H7 (cell line): Measurements from ENCODE around the gene GH2. TPM values are rescaled to one million over a fixed set of nuclear protein-coding genes. Genes with fewer than 3 reads are reported as not detected.
"Not testable (repeated sequence)": the region's sequence is repeated elsewhere in the genome, so short reads cannot be mapped to it uniquely, and the experiment has no call there.

Experiments
- DNase-seq: peaks from one replicate; pipeline ENCODE4 v3.0.0; 2012
- H3K27me3 ChIP-seq: 2 replicates; pipeline ENCODE4 v1.6.0; 2011; ENCODE audit warnings: mild to moderate bottlenecking, low read length; ENCODE audit not compliant: control insufficient read depth, insufficient read depth
- H3K36me3 ChIP-seq: replicated peaks from 2 replicates; pipeline ENCODE4 v1.5.1; 2011; ENCODE audit warnings: low read length; ENCODE audit not compliant: control insufficient read depth, insufficient read depth
- H3K4me3 ChIP-seq: 2 replicates; pipeline ENCODE4 v1.5.1; 2011; ENCODE audit warnings: low read depth, mild to moderate bottlenecking, control low read depth, low read length, moderate library complexity; ENCODE audit not compliant: insufficient read depth
- total RNA-seq: library from RNA; depleted of rRNA; stranded (reverse); fragments of >200 nt; shearing (Covaris generic); gene quantifications from 2 replicates; pipeline ENCODE4 v1.2.3, GENCODE V29; 2014

The GH2 gene
- total RNA-seq, 1 experiment from 2014 or later: not detected

DNA sequence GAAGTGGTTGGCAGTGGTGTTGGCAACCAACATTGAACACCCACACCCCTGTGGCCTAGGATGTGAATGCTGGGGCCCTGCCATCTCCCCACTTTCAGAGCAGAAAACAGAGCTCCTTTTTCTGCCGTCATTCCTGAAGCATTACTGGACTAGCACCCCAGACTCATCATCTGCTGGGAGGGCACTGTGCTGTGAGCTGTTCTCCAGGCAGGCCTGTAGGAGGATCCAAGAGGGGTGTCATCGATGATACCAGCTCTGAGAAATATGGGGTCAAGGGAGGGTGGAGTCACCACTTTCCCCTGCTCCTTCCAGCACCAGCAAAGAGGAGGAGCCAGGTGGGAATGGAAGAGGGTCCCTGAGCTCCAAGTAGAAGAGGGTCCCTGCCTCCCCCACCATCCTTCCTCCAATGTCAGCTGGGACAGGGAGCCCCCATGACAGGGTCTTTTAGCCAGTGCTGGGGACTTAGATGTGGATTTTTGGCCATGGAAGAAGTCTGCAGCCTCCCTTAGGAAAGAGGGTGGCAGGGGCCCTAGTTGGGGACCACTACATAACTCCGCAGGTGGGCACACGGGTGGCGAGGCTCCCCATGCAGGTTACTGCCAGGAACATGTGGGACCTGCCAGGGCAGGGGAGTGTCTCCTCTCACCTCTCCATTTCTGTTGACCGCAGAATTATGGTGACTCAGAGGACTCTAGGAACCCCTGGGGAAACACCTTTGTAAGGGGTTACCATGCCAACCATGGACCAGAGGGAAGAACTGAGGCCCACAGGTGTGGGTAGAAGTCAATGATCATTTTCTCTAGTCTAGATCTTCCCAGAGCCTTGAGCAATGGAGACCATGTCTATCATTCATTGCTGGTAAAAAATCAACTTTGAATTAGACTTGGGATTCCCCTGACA is 17.4 kb upstream of the GH2 start:
- not testable (repeated sequence) for H3K4me3 ChIP-seq, H3K36me3 ChIP-seq, DNase-seq, H3K27me3 ChIP-seq

DNA sequence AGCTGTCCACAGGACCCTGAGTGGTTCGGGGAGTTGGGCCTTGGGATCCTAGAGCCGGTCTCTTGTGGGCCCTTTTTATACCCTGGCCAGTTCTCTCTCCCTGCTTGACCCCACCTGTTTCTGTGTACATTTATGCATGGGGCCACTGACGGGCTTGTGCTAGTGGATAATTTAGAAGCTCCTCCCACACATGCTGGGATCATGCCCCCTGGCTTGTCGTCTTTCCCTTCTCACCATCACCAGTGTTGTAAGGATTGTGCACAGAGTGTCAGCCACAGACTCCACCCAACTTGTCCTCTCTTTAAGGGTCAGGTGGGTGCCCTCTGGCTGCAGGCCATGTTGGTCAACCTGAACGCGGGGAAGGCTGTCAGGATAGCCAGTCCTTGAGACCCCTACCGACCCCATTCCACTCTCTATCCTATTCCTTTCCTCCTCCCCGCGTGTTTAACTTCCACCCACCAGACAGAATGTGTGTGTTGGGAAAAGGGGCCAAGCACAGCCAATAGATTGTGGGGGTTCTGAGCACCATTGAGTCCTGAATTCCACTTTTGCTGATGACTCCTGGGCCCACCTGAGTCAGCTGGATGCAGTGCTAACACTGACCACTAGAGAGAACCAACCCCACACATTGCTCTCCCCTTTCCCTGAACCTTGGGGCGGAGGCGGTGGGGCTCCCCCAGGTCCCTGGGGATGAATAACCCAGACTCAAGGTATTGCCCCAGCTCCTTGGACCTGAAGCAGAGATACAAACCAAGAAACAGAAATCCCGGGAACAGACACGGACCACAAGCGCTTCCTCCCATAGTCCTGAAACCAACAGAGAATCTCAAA is 15.0 kb upstream of the GH2 start, which contains the start of gene CSH1:
CSH1 (minus strand) TSS at position 51 of the 831 bp plus-strand sequence. CDS start 63 bp downstream, outside the sequence.
- H3K4me3 ChIP-seq, H3K36me3 ChIP-seq, DNase-seq, H3K27me3 ChIP-seq: not testable (repeated sequence)

DNA sequence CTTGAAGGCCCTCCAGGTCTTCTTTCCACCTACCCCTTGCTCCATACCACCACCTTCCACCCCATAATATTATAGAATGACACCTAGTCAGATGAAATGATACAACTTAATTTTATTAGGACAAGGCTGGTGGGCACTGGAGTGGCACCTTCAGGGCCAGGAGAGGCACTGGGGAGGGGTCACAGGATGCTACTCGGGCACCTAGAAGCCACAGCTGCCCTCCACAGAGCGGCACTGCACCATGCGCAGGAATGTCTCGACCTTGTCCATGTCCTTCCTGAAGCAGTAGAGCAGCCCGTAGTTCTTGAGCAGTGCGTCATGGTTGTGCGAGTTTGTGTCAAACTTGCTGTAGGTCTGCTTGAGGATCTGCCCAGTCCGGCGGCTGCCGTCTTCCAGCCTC is 13.1 kb upstream of the GH2 start:
- not testable (repeated sequence) for DNase-seq, H3K4me3 ChIP-seq, H3K27me3 ChIP-seq, H3K36me3 ChIP-seq

DNA sequence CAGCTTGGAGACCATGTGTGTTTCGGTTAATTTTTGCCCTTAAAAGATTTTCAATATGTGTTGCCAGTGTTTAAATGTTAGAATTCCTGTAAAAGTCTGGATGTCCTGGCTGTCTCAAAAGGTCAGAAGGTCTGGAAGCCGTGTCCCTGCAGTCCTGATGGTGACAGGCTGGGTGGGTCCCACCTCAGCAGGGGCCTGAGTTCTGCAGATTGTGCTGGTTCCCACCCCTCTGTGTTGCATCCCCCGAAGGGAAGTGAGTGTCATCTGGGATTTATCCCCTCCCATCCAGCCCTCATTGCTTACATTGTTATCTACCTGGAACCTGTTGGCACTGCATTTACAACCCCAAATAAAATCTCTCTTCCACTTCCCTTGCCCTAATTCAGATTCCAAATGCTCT is 12.3 kb upstream of the GH2 start:
- H3K36me3 ChIP-seq, H3K27me3 ChIP-seq, DNase-seq, H3K4me3 ChIP-seq: not testable (repeated sequence)

DNA sequence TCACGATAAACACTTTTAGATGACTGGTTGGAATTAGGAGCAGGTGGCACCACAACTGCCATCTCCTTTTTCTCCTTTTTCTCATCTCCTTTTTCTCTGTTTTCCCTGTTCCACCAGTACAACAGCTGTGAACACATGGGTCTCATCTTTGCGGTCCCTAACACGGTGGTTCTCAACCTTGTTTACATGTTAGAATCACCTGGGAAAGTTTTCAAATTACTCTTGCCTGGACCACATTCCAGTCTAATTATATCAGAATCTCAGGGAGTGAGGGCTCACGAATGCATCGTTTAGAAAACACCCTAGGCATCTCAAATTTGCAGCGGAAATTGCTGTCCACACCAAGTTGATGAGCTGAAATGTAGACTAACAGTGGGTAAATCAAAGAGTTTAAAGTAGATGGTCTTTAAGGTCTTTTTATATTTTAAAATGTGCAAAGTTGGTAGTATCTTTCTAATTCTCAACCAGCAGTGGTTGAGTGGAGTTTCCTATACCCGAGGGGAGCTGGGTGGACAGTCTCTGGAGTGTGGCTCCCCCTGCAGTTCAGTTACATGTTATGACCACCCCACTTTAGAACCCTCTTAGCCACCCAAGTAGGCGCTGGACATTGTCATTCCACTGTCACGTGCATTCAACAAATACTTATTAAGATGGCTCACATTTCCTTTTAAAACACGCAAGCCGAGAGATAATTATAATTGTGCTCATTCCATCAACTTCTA is 10.7 kb upstream of the GH2 start:
- not testable (repeated sequence) for H3K36me3 ChIP-seq, H3K27me3 ChIP-seq, H3K4me3 ChIP-seq
- peak; percentile 46 for DNase-seq

DNA sequence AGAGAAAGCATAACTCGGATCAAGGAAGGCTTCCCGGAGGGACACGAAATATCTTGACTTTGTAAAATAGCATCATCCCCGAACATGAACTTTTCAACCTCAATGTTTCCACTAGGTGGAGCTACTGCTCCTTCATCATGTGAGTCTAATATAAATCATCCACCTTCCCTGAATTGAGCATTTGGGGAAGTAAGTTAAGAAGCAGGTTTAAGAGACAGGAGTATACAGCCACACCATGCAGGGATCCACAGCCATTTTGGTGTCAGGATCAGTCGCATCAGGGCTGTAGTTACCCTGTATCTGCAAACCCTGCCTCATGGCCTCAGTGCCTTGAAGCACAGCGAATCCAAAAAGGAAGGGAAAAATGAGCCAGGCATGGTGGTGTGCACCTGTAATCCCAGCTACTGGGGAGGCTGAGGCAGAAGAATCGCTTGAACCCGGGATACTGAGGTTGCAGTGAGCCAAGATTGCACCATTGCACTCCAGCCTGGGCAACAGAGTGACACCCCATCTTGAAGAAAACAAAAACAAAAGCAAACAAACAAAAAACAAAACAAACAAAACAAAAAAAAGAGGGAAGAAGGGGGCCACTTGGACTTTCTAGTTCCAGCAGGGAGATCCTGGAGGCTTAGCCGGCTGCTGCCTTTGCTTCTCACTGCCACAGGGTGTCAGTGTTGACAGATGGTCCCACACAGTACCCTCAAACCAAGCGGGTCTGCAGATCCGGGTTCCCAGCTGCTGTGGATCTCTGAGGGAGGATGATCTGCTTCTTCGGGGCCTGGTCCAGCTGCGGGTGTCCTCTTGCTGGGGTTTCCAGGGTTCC is 7.5 kb upstream of the GH2 start:
- not testable (repeated sequence) for H3K4me3 ChIP-seq, H3K36me3 ChIP-seq, H3K27me3 ChIP-seq
- peak; percentile 42 for DNase-seq

DNA sequence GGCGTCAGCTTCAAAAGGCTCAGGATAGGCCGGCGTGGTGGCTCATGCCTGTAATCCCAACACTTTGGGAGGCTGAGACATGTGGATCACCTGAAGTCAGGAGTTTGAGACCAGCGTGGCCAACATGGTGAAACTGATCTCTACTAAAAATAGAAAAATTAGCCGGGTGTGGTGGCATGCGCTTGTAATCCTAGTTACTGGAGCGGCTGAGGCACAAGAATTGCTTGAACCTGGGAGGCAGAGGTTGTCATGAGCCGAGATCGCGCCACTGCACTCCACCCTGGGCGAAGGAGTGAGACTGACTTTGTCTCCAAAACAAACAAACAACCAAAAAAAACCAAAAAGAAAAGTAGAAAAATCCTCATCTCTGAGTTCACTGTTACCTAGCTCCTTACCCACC is 3.4 kb upstream of the GH2 start:
- H3K36me3 ChIP-seq, DNase-seq, H3K4me3 ChIP-seq, H3K27me3 ChIP-seq: not testable (repeated sequence)

DNA sequence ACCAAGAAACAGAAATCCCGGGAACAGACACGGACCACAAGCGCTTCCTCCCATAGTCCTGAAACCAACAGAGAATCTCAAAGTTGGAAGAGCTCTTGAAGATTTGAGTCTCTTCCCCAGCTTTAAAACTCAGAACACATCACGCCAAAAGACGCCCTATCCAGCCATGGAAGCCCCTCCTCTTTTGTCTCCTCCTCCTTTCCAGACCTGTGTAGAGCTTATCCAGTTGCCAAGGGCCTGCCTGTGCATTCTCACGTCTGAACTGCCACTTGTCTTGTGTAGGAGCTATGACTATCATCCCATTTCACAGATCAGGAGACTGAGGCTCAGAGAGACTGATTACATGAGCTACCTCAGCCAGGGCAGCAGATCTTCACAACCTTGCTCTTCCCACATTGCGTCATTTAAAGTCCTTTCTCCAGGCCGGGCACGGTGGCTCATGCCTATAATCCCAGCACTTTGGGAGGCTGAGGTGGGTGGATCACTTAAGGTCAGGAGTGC is 932 bp upstream of the GH2 start:
- H3K27me3 ChIP-seq, H3K36me3 ChIP-seq, H3K4me3 ChIP-seq: not testable (repeated sequence)
- peak; percentile 19 for DNase-seq

DNA sequence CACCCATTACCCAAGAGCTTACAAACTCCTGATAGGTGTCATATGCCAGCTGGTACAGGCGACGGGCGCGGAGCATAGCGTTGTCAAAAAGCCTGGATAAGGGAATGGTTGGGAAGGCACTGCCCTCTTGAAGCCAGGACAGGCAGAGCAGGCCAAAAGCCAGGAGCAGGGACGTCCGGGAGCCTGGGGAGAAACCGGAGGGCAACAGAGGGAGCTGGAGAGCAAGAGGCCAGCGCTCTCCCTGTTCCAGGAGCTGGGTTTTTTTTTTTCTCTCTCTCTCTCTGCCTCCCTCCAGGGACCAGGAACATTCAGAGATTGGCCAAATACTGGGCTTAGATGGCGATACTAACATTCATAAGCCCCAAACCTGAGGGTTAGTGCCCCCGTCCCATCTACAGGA is 407 bp downstream of the GH2 start:
- not testable (repeated sequence) for H3K27me3 ChIP-seq, H3K4me3 ChIP-seq, H3K36me3 ChIP-seq
- peak; percentile 77 for DNase-seq

DNA sequence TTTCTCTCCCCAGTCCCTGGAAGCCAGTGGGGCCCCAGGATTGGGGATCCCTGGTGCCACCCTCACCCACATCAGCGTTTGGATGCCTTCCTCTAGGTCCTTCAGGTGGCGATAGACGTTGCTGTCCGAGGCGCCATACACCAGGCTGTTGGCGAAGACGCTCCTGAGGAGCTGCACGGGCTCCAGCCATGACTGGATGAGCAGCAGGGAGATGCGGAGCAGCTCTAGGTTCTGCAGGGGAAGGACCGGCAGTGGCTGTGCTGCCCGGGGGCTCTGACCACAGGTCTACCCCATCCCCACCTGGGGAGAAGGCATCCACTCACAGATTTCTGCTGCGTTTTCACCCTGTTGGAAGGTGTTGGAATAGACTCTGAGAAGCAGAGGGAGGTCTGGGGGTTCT is 1.0 kb downstream of the GH2 start:
- Histone ChIP-seq H3K36me3 (no peaks in the 10 kb centered on the region), H3K4me3 (no peak overlapping the region), H3K27me3 (no peaks in the 10 kb centered on the region)
- DNase-seq: peak; percentile 35

DNA sequence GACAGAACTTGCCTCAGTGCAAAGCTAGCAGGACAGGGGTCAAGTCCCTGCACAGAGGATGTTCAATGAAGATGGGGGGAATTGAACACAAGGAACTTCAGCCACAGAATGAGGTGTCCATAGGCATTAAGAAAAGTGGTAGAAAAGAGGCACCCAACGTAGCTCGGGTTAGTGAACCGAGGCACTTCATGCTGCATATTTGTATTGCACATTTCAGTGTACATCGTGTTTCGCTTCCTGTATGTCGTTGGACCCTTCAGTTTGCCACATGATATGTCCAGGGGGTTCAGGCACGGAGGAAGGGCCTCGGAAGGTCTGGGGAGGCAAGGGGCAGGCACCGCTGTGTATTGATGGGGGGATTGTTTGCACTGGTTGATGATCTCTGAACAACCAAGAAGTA is 3.3 kb downstream of the GH2 start:
- H3K4me3 ChIP-seq, DNase-seq, H3K27me3 ChIP-seq, H3K36me3 ChIP-seq: not testable (repeated sequence)

DNA sequence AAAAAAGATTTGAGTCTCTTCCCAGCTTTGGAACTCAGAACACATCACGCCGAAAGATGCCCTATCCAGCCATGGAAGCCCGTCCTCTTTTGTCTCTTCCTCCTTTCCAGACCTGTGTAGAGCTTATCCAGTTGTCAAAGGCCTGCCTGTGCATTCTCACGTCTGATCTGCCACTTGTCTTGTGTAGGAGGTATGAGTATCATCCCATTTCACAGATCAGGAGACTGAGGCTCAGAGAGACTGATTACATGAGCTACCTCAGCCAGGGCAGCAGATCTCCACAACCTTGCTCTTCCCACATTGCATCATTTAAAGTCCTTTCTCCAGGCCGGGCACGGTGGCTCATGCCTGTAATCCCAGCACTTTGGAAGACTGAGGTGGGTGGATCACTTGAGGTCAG is 7.1 kb downstream of the GH2 start:
- not testable (repeated sequence) for H3K4me3 ChIP-seq, H3K27me3 ChIP-seq, H3K36me3 ChIP-seq, DNase-seq

DNA sequence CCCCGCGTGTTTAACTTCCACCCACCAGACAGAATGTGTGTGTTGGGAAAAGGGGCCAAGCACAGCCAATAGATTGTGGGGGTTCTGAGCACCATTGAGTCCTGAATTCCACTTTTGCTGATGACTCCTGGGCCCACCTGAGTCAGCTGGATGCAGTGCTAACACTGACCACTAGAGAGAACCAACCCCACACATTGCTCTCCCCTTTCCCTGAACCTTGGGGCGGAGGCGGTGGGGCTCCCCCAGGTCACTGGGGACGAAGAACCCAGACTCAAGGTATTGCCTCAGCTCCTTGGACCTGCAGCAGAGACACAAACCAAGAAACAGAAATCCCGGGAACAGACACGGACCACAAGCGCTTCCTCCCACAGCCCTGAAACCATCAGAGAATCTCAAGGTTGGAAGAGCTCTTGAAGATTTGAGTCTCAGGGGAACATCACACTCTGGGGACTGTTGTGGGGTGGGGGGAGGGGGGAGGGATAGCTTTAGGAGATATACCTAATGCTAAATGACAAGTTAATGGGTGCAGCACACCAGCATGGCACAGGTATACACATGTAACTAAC is 7.6 kb downstream of the GH2 start:
- H3K36me3 ChIP-seq, DNase-seq, H3K4me3 ChIP-seq, H3K27me3 ChIP-seq: not testable (repeated sequence)
